GM18873 (cell line): ENCODE measurements around the gene CIB1.
"Not testable (repeated sequence)": the region's sequence is repeated elsewhere in the genome, so short reads cannot be mapped to it uniquely, and the experiment has no call there.

ENCODE experiments used
- ATAC-seq: cut with Tn5 transposase; IDR thresholded peaks from one replicate; pipeline ENCODE4 v1.9.1; 2021; ENCODE audit warnings: mild to moderate bottlenecking, moderate library complexity, moderate number of reproducible peaks; ENCODE audit not compliant: unreplicated experiment, low FRiP score

The CIB1 gene

GRCh38 chr15:90233387-90234095, at the start of gene CIB1:
Gene CIB1, minus strand, starts transcription at chr15:90233941. Its CDS starts 56 bp downstream, at chr15:90233885.
- peak; percentile 62 for ATAC-seq

DNA sequence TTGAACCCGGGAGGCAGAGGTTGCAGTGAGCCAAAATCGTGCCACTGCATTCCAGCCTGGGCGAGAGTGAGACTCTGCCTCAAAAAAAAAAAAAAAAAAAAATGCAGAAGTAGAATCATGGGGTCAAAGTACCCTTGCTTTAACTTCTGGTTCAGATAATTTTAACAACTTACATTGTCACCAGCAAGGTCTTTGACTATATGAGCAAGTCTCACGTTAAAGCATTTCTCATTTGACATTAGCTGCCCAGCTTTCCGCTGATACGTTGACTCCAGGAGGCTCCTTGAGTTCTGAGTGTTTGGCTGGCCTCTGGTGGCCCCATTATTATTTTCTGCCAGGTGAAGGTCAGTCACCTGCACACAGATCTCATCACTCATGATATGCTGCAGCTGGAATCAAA, 47.9 kb upstream of the CIB1 start:
- ATAC-seq, result not testable (repeated sequence)

DNA sequence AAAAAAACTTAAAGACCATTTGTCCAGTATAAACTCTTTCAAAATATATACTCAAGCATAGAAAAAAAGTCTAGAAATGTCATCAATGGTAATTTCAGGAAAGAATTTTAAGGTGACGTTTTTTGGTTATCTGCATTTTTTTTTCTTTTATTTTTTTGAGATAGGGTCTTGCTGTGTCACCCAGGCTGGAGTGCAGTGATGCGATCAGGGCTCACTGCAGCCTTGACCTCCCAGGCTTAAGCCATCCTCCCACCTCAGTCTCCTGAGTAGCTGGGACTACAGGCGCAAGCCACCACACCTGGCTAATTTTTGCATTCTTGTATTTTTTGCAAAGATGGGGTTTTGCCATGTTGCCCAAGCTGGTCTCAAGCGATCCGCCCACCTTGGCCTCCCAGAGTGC, 47.0 kb upstream of the CIB1 start:
- not testable (repeated sequence) for ATAC-seq

GRCh38 chr15:90278467-90278866, 44.7 kb upstream of the CIB1 start:
- not testable (repeated sequence) for ATAC-seq

DNA sequence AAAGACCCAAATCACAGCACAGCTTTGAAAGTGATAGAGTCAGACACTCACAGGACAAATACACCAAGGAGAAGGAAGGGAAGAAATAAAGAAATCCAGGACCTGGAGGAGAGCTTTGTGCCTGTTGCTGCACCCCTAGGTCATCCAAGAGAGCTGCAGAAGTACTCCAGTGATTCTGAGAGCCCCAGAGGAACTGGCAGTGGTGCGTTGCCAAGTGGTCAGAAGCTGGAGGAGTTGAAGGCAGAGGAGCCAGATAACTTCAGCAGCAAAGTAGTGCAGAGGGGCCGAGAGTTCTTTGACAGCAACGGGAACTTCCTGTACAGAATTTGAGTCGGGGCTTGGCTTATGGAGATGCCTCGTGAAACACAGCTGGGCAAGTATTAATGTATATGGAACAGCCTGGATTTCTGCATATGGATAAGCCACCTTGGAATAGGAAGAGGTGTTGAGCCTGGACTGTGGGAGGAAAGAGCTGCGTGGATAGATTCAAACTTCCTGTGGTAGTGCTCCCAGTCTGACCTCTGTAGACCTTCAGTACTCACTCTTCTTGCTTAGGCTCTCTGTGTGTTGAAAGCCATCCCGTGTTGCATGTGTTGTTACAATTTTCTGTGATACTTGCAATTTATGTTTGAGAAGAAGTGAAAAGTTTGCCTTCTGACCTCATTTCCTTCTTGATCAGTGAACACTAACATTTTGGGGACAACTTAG, 37.9 kb upstream of the CIB1 start:
- ATAC-seq, result no peak

- ATAC-seq, result no peak
Observed at GRCh38 chr15:90270502-90271150, 36.9 kb upstream of the CIB1 start.

GRCh38 chr15:90268415-90268814, 34.7 kb upstream of the CIB1 start:
- ATAC-seq, result no peak

DNA sequence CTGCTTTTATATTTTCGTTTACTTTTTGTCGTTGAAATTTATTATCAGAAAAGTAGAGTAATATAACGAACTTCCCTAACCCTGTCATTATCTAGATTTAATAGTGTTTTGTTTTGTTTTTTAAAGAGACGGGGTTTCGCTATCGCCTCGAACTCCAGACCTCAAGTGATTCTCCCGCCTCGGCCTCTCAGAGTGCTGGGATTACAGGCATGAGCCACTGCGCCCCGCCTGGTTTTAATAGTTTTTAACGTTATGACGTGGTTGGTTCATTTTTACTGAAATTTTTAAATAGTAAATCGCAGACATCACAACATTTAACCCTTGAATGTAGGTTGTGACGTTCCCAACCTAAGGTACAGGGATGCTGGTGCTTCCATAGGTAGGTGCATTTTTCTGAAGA, 32.7 kb upstream of the CIB1 start:
- no peak for ATAC-seq

DNA sequence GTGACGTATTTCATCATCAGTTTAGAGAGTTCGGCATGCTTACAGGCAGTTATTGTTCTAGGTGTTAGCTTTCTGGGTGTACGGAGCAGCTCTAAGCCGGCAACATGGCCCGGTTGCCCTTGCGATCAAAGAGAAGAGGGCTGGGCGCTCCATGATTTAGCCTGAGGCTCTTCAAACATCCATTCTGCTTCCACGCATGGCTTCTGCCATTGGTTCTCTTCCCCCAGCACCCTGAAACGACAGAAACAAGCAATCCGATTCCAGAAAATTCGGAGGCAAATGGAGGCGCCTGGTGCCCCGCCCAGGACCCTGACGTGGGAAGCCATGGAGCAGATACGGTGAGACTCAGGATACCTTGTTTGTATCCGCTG, 32.3 kb upstream of the CIB1 start:
- no peak for ATAC-seq

GRCh38 chr15:90265271-90266060, 31.7 kb upstream of the CIB1 start, which contains the start of gene NGRN:
Gene NGRN, plus strand, starts transcription at chr15:90265672. Its CDS starts 41 bp downstream, at chr15:90265713.
- ATAC-seq, result peak; percentile 95

GRCh38 chr15:90264671-90265070, 30.9 kb upstream of the CIB1 start:
- no peak for ATAC-seq

- no peak for ATAC-seq
Observed at GRCh38 chr15:90262426-90262825, 28.7 kb upstream of the CIB1 start.

DNA sequence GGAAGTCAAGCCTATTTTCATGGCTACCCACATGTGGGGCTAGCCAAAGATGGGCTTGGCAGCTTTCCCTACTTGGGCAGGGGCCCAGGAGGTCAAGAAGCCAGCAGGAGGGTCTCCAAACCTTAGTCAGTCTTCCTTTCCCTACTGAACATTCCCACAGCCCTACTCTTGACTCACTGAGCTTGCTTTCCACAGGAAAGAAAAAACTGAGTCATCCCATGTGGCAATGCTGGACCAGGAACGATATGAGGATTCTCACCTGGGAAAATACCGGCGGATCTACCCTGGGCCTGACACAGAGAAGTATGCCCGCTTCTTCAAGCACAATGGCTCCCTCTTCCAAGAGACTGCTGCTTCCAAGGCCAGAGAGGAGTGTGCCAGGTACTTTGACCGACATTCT, 28.1 kb upstream of the CIB1 start:
- no peak for ATAC-seq

GRCh38 chr15:90260731-90261130, 27.0 kb upstream of the CIB1 start:
- not testable (repeated sequence) for ATAC-seq

DNA sequence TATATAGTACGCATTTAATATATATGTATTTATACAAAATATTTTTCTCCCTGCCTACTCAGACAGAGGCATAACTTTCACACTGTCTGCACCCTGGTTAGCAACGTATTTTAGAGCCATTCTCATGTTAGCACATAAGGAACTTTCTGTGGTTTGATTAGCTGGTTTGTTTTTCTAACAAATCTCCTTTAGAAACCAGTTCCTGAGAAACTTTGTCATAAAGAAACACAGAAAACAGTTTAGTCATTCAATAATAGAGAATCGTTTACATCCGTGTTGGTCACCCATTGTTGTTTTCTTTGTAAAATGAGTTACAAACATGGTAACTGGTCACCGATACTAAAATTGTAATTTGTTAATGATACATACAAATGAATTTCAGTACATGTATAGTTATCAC, 25.8 kb upstream of the CIB1 start:
- peak; percentile 65 for ATAC-seq

- ATAC-seq, result no peak
Observed at GRCh38 chr15:90257776-90258175, 24.0 kb upstream of the CIB1 start.

GRCh38 chr15:90249203-90249863, 15.6 kb upstream of the CIB1 start, which contains the start of gene TTLL13:
Gene TTLL13, plus strand, starts transcription at chr15:90249556. Its CDS starts 1,075 bp downstream, at chr15:90250631.
- no peak for ATAC-seq

DNA sequence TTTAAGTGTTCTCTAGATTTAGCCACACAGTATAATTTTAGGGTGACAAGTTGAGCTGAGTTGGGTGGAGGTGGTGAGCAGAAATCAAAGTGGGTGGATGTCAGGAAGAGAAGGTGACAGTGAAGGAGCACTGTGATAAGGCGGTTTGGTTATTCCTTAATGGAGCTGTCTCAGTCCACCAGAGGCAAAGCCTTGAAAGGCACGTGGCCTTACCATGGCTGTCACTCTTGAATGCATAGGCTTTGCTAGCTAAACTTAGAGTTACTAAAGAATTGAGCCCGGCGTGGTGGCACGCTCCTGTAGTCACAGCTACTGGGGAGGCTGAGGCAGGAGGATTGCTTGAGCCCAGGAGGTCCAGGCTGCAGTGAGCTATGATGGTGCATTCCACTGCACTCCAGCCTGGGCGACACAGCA, 15.1 kb upstream of the CIB1 start:
- ATAC-seq, result no peak

GRCh38 chr15:90243943-90244639, 10.3 kb upstream of the CIB1 start:
- ATAC-seq, result no peak
